HepG2 (cell line): ENCODE measurements around the gene JTB.

ENCODE experiments used
- CTCF ChIP-seq: sonication (generic); formaldehyde crosslinking; IDR thresholded peaks from 2 replicates; pipeline ENCODE4 v1.5.0; 2020; ENCODE audit warnings: mild to moderate bottlenecking, missing genetic modification reagents, moderate library complexity
- GABPA ChIP-seq, 2 experiments: IDR thresholded peaks; 2 replicates each; pipeline ENCODE4 v1.6.1; 2011 to 2016; ENCODE audit warnings: low read depth in 2 of 2, low read length in 1 of 2, missing biosample characterization in 1 of 2, missing genetic modification characterization in 1 of 2
- NCOA1 ChIP-seq: sonication (generic); formaldehyde crosslinking; IDR thresholded peaks from 2 replicates; pipeline ENCODE4 v1.9.0; 2021; ENCODE audit warnings: missing genetic modification reagents

DNA sequence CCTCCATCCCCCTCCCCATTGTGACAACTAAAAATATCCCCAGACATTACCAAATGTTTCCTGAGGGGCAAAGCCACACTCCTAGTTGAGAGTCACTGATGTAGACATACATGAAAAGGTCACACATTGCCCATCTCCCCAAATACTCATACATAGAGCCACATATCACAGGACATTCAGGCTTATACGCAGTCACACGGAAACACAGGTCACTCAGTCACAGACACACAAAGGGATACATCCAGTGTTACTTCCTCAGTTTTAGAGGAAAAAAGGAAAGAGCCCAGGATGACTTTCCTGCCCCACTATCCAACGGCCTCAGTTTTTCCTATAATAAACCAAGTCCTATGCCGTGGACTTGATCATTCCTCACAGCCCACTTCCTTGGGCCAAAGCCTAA lies 16.1 kb downstream of the JTB start:
- TF ChIP-seq NCOA1 (CRISPR knock-in tag) = no peak
- TF ChIP-seq CTCF (CRISPR knock-in tag) = no peak
- no peak for TF ChIP-seq GABPA (IDR thresholded peaks at IDR 0.05; ENCODE audit: low read depth, low read length)
- TF ChIP-seq GABPA (CRISPR knock-in tag; IDR thresholded peaks at IDR 0.05; ENCODE audit: low read depth) = no peak
